Fibroblast of skin of right quadriceps (primary cell): Measurements from ENCODE around the gene NCS1.
"Not testable (repeated sequence)": the region's sequence is repeated elsewhere in the genome, so short reads cannot be mapped to it uniquely, and the experiment has no call there.

ENCODE experiments used
- DNase-seq: peaks from one replicate; pipeline ENCODE4 v3.0.0-alpha.2; 2013

The NCS1 gene

GRCh38 chr9:130242270-130243014, 70.2 kb downstream of the NCS1 start:
- no peak for DNase-seq

- peak; percentile 41 for DNase-seq
Measured at GRCh38 chr9:130243015-130243881, 71.0 kb downstream of the NCS1 start.

DNA sequence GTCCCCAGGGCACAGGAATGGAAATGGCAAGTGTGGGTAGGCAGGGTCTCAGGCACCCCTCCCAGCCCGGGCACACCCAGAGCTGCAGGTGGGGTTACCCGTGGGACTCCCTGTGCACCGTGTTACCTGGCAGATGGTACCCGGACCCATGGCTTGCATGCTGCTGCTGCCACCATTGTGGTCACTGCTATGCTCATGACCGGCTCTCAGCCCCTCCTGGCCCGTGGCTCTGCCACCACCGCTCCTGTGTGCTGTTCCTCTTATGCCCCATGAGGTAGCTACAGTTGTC, 71.6 kb downstream of the NCS1 start:
- no peak for DNase-seq

- no peak for DNase-seq
Measured at GRCh38 chr9:130244548-130245165, 72.5 kb downstream of the NCS1 start.

DNA sequence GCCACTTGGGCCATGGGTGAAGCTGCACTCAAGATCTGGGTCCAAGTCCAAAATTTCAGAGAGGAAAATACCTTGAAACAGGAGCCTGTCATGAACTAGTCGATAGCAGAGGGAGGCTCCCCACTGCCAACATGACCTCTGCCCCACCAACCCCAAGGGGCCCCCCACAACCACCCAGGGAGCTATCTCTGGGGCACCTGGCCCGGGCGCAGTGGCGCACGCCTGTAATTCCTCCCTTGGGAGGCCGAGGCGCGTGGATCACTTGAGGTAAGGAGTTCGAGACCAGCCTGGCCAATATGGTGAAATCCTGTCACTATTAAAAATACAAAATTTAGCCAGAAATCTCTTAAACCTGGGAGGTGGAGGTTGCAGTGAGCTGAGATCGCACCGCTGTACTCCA, 73.3 kb downstream of the NCS1 start:
- DNase-seq: no peak

GRCh38 chr9:130246126-130246525, 73.9 kb downstream of the NCS1 start:
- no peak for DNase-seq

GRCh38 chr9:130254747-130255630, 82.8 kb downstream of the NCS1 start:
- no peak for DNase-seq

- no peak for DNase-seq
Measured at GRCh38 chr9:130255631-130256134, 83.5 kb downstream of the NCS1 start.

- DNase-seq: no peak
Measured at GRCh38 chr9:130256644-130257043, 84.4 kb downstream of the NCS1 start.

- not testable (repeated sequence) for DNase-seq
Measured at GRCh38 chr9:130258137-130258536, 85.9 kb downstream of the NCS1 start.

GRCh38 chr9:130259044-130259443, 86.8 kb downstream of the NCS1 start:
- DNase-seq: no peak

- no peak for DNase-seq
Measured at GRCh38 chr9:130260816-130261765, 88.9 kb downstream of the NCS1 start.

DNA sequence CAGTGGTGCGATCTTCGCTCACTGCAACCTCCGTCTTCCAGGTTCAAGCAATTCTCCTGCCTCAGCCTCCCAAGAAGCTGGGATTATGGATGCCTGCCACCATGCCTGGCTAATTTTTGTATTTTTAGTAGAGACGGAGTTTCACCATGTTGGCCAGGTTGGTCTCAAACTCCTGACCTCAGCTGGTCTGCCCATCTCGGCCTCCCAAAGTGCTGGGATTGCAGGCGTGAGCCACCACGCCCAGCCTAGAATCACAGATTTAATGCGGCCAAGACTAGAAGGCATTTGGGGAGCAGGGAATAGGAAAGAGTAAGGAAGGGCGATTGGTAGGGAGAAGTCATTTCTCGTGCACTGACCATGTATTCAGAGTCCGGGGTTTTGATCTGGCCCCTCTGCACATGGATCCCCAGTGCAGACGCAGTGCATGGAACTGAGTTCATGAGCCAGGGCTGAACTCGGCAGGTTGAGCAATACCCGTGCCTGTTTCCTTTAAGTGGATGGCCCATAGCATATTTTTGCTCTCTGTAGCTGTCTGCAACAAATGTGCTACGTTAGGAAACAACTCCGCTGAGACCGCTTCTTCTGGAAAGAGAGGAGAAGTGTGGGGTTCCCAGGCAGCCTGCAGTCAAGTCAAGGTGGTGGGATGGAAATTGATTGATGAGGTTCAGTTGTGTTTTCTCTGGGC, 90.0 kb downstream of the NCS1 start:
- no peak for DNase-seq

DNA sequence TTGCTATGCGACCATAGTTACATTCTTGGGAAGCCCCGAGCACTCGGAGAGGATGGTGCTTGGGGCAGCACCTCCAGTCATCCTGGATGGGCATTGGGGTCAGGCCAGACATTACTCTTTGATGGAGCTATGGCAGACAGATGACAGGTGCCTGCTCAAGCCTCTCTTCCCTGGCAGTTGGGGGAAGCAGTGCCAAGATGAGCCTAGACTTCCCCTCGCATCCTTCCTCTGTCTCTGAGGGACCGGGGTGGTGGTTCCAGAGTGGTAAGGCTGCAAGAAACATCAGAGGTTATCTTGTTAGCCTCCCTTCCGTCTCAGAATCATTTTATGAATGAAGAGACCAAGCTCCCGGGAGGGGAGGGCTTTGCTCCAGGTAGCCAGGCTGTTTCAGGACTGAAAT, 90.6 kb downstream of the NCS1 start:
- no peak for DNase-seq

DNA sequence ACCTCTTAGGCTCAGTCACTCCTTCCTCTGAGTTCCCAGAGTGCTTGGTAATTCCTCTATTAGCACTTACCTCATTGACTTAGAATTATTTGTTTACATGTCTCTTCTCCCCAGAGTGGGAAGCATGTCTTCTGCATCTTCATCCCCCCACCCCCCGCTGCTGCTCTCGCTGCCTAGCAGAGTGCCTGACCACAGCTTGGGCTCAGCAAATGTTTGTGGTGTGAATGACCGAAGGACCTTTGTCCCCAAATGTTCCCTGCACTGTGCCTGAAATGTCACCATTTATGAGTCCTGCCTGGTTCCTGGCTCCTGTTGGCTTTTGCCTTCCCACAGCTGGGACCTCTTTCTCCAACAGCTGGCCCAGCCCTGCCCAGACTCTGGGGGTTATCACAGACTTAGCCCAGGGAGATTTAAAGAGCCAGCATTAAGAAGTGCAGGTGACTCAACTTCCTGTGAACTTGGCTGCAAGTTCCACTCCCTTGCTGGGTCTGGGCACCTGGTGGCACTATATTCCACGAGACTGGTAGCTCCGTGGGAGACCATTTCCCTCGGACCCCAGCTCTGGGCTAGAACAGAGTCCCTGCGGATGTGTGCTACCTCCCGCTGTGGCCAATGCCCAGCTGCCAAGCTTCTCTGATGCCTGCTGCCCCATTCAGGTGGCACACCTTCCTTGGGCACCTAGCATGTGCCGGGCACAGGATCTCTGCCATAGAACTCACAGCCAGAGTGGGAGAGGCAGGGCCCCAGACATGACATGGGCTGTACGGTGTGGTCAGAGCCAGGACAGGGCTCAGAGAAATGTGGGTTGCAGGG, 91.6 kb downstream of the NCS1 start:
- DNase-seq: no peak

DNA sequence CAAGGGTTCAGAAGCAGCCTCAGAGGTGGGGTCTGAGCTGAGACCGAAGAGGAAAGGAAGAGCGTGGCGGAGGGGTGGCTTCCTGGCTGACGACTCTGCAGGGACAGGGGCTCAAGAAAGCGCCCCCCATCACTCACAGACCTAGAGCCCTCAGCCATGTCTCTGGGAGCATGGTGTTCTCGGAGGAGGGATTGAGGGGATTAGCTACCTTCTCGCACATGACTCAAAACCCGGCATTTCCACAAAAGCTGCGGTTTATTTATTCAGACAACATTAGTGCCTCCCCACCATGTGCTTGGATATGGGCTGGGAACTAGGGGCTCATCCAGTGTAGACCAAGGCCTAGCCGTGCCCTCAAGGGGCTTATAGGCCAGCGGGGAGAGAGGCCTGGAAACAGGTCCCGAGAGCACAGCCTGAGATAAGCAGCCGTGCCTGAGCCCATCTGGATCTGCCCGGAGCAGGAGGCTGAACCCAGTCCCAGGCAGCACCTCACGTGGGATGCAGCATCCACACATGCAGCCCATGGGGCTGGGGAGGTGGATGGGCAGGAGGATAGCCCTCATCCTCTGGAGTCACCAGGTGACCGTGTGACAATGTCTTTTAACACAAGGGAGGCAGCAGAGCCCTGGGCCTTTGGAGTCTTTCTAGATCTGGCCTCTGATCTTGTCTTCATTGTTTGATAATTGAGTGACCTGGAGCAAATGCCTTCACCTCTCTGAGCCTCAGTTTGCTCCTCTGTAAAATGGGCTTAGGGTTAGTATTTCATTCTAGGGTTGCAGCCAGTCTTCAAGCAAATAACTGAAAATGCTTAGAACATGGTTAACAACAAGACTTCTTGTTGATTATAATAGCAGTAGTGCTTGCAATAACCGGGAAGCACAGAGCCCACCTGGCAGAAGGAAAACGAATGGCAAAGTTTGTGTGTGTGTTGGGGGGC, 92.5 kb downstream of the NCS1 start:
- DNase-seq: no peak

GRCh38 chr9:130265431-130266235, 93.4 kb downstream of the NCS1 start, which contains the start of gene HMCN2:
Gene HMCN2, plus strand, starts transcription at chr9:130265760. Its CDS starts 119 bp downstream, at chr9:130265879.
- no peak for DNase-seq
